ENCODE data around the gene DGKQ. TPM values are rescaled to one million over a fixed set of nuclear protein-coding genes. Genes with fewer than 3 reads are reported as not detected.
A peak's percentile ranks its signal among the peaks of the same experiment; 100 is the strongest.

The DGKQ gene
- total RNA-seq, 4 donors from 2014 or later = 51.8 to 147 (median 86.0) TPM

DNA sequence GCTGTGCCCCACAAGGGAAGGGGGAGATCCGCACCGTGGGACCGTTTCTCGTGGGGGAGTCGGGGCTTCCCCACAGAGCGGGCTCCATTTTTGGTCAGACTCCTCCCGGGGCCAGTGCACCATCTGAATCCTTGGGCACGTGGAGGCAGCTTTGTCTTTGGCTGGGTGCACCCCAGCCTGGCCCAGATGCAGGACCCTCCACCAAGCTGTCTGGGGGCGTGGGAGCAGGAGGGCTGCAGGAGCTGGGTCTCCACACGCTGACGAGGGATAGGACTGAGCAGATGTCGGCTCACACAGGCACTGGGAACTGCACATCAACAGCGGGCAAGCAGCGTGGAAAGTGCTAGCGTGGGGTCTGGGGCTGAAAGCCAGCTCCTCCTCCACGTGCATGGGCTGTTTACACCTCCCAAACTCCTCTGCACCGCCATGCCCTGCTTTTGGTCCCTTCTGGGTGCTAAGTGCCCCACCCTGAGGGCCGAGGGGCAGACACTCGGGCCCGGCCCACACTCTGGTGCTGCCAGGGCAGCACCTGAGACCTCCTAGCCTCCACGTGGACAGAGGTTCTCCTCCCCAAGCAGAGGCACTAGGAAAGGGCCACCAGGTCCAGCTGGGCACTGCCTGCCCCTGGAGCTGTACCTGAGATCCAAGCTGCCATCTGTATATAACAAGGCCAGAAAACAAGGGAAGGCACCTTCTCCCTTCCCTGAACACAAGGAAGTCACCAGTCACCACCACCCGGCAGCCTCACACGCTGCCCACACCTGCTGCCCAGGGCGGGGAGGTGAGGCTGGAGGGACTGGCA, 13.8 kb downstream of the DGKQ start:
- TF ChIP-seq POLR2AphosphoS5 (IDR thresholded peaks at IDR 0.05) (no peak), EP300 (IDR thresholded peaks at IDR 0.05; ENCODE audit: low read depth) (no peak), POLR2A (IDR thresholded peaks at IDR 0.05) (no peak)
- TF ChIP-seq, protein P1, sequence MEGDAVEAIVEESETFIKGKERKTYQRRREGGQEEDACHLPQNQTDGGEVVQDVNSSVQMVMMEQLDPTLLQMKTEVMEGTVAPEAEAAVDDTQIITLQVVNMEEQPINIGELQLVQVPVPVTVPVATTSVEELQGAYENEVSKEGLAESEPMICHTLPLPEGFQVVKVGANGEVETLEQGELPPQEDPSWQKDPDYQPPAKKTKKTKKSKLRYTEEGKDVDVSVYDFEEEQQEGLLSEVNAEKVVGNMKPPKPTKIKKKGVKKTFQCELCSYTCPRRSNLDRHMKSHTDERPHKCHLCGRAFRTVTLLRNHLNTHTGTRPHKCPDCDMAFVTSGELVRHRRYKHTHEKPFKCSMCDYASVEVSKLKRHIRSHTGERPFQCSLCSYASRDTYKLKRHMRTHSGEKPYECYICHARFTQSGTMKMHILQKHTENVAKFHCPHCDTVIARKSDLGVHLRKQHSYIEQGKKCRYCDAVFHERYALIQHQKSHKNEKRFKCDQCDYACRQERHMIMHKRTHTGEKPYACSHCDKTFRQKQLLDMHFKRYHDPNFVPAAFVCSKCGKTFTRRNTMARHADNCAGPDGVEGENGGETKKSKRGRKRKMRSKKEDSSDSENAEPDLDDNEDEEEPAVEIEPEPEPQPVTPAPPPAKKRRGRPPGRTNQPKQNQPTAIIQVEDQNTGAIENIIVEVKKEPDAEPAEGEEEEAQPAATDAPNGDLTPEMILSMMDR (IDR thresholded peaks at IDR 0.05) = no peak
- H3K4me1 ChIP-seq = peaks cover 0 to 24% (median 8%) of the 10 kb centered on the region in 4 donors
- H3K4me3 ChIP-seq = no peak overlapping the region
- DNase-seq = no peak
- no peaks in the 10 kb centered on the region for H3K9me3 ChIP-seq
- no peaks in the 10 kb centered on the region for H3K36me3 ChIP-seq
- in situ Hi-C loops (cut with MboI; ENCODE audit: low pct_ligation_motif_present in 1 of 4, low pct_unique_long_range_greater_than_20kb in 1 of 4, low sequenced_read_pairs in 3 of 4) (no loop called here), intact Hi-C loops (cut with DNase I; ENCODE audit: low total_unique reads) (no loop called here)
- H3K27ac ChIP-seq = no peak overlapping the region
- H3K27me3 ChIP-seq = no peaks in the 10 kb centered on the region
- WGBS, 2 donors (ENCODE audit: low coverage in 1 of 2) = 78% methylated on average over 24 of the region's 24 CpGs; no CpG with 5 or more reads in 1 of the 2 donors

DNA sequence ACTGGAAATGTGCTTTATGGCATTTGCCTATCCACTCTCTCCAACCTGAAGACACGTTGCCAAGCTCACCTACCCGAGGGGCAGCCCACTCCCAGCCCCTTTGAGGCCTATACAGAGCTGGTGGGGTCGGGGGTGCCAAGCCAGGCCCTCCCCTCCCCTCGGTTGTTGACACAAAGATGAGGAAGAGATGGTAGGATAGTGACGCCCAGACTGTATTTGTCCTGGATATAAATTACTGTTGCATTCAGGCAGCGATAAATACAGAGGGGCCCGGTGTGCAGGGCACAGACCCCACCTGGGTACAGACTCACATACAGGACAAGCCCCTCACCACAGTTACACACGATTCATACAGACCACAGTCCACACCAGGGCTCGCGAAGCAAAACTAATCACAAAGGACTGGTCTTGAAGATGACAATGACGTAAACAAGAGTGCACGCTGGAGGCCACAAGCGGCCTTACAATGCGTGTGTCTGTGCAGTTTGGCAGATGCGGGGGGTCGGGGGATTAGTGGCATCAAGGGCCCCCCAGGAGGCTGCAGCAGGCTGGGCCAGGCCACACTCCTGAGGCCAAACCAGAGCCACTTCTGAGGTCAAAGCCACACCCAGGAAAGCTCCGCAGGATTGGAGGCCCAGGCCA, 14.6 kb downstream of the DGKQ start:
- no peak for TF ChIP-seq POLR2A (IDR thresholded peaks at IDR 0.05)
- TF ChIP-seq, protein P1 (IDR thresholded peaks at IDR 0.05) = no peak
- no peak for TF ChIP-seq POLR2AphosphoS5 (IDR thresholded peaks at IDR 0.05)
- TF ChIP-seq EP300 (IDR thresholded peaks at IDR 0.05; ENCODE audit: low read depth) = no peak
- no peak overlapping the region for H3K27ac ChIP-seq
- H3K36me3 ChIP-seq = peaks cover 0 to under 1% (median 0%) of the 10 kb centered on the region in 4 donors
- 71% methylated on average over 17 of the region's 17 CpGs; no CpG with 5 or more reads in 1 of the 2 donors for WGBS, 2 donors (ENCODE audit: low coverage in 1 of 2)
- intact Hi-C loops (cut with DNase I; ENCODE audit: low total_unique reads) = no loop called here
- H3K9me3 ChIP-seq = no peaks in the 10 kb centered on the region
- peaks cover 0 to 24% (median 8%) of the 10 kb centered on the region in 4 donors for H3K4me1 ChIP-seq
- no peak for DNase-seq
- H3K27me3 ChIP-seq = no peaks in the 10 kb centered on the region
- in situ Hi-C loops (cut with MboI; ENCODE audit: low pct_ligation_motif_present in 1 of 4, low pct_unique_long_range_greater_than_20kb in 1 of 4, low sequenced_read_pairs in 3 of 4) = no loop called here
- no peak overlapping the region for H3K4me3 ChIP-seq

DNA sequence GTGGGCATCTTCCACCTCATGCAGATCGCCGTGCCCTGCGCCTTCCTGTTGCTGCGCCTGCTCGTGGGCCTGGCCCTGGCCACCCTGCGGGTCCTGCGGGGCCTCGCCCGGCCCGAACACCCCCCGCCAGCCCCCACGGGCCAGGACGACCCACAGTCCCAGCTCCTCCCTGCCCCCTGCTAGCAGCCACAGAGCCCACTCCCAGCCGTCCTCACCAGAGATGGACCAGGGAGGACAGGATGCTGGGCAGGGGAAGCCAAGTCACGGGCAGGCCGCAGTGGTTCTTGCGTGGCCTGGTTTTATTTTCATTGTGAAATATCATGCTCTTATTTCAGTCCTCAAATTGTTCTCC, 15.1 kb downstream of the DGKQ start:
- WGBS, 2 donors (ENCODE audit: low coverage in 1 of 2) = 95% methylated on average over 6 of the region's 17 CpGs; no CpG with 5 or more reads in 1 of the 2 donors
- Histone ChIP-seq H3K9me3 (no peaks in the 10 kb centered on the region), H3K4me1 (peaks cover 0 to 19% (median 8%) of the 10 kb centered on the region in 4 donors), H3K4me3 (no peak overlapping the region), H3K27me3 (no peaks in the 10 kb centered on the region), H3K27ac (no peak overlapping the region), H3K36me3 (peaks cover 0 to 5% (median 0%) of the 10 kb centered on the region in 4 donors)
- TF ChIP-seq EP300 (IDR thresholded peaks at IDR 0.05; ENCODE audit: low read depth) (no peak), POLR2A (IDR thresholded peaks at IDR 0.05) (no peak), POLR2AphosphoS5 (IDR thresholded peaks at IDR 0.05) (peak in 1 of 3 donors; percentile 6)
- in situ Hi-C loops (cut with MboI; ENCODE audit: low pct_ligation_motif_present in 1 of 4, low pct_unique_long_range_greater_than_20kb in 1 of 4, low sequenced_read_pairs in 3 of 4) = no loop called here
- intact Hi-C loops (cut with DNase I; ENCODE audit: low total_unique reads) = no loop called here
- no peak for DNase-seq

DNA sequence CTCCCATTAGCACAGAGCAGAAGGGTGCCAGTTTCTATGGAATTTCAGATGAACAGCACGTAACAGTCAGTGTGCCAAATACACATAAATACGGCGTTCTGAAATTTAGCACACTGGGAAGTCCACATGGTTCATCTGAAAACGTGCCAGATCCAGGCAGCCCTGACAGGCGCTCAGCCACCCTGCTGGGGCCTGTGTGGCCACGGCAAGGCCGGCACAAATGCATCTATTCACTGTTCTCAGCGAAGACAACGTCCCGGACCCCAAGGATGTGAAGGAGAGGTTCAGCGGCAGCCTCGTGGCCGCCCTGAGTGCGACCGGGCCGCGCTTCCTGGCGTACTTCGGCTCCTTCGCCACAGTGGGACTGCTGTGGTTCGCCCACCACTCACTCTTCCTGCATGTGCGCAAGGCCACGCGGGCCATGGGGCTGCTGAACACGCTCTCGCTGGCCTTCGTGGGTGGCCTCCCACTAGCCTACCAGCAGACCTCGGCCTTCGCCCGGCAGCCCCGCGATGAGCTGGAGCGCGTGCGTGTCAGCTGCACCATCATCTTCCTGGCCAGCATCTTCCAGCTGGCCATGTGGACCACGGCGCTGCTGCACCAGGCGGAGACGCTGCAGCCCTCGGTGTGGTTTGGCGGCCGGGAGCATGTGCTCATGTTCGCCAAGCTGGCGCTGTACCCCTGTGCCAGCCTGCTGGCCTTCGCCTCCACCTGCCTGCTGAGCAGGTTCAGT, 15.6 kb downstream of the DGKQ start:
- Histone ChIP-seq H3K4me3 (no peak overlapping the region), H3K27me3 (no peaks in the 10 kb centered on the region), H3K4me1 (peaks cover 0 to 15% (median 8%) of the 10 kb centered on the region in 4 donors), H3K36me3 (peaks cover 0 to 5% (median 0%) of the 10 kb centered on the region in 4 donors), H3K9me3 (no peaks in the 10 kb centered on the region), H3K27ac (no peak overlapping the region)
- intact Hi-C loops (cut with DNase I; ENCODE audit: low total_unique reads) = no loop called here
- TF ChIP-seq POLR2A (IDR thresholded peaks at IDR 0.05) (no peak), POLR2AphosphoS5 (IDR thresholded peaks at IDR 0.05) (no peak), EP300 (IDR thresholded peaks at IDR 0.05; ENCODE audit: low read depth) (no peak)
- TF ChIP-seq, protein P1 (IDR thresholded peaks at IDR 0.05) = no peak
- in situ Hi-C loops (cut with MboI; ENCODE audit: low pct_ligation_motif_present in 1 of 4, low pct_unique_long_range_greater_than_20kb in 1 of 4, low sequenced_read_pairs in 3 of 4) = no loop called here
- DNase-seq = no peak
- 94% methylated on average over 39 of the region's 45 CpGs; no CpG with 5 or more reads in 1 of the 2 donors for WGBS, 2 donors (ENCODE audit: low coverage in 1 of 2)

All from transverse colon (tissue), 4 donors.